ENCODE measurements around the gene RUNDC3A. TPM values are rescaled to one million over a fixed set of nuclear protein-coding genes. Genes with fewer than 3 reads are reported as not detected.
A peak's percentile ranks its signal among the peaks of the same experiment; 100 is the strongest.

The RUNDC3A gene
- 0.28 and 1.0 TPM in 2 replicates for total RNA-seq (2022)
- percentile 9 among the genes with signal in this experiment for Bru-seq, nascent RNA
- BruChase-seq, experiment 1, labeled RNA remaining after a 6-hour chase = percentile 11 among the genes with signal in this experiment
- percentile 11 among the genes with signal in this experiment for BruChase-seq, experiment 2, labeled RNA remaining after a 2-hour chase
- long read RNA-seq = 0 reads

GRCh38 chr17:44308320-44308818, at the start of gene RUNDC3A:
Gene RUNDC3A (plus strand): TSS chr17:44308601. CDS start chr17:44308833, 232 bp downstream.
- peak; percentile 71 for DNase-seq (ENCODE audit: unreplicated experiment)
- no peak for TF ChIP-seq CTCF (IDR thresholded peaks at IDR 0.05; ENCODE audit: unreplicated experiment)
- intact Hi-C loops (cut with micrococcal nuclease) = loop anchor here (5.0 kb wide), 1 partner anchor 71 kb away; no protein-coding TSS in a partner anchor
- Mint-ChIP-seq H3K4me1 (ENCODE audit: insufficient read depth, unreplicated experiment) (peaks cover 10% of the 10 kb centered on the region), H3K9me3 (ENCODE audit: unreplicated experiment) (no peaks in the 10 kb centered on the region), H3K36me3 (ENCODE audit: insufficient read depth, unreplicated experiment) (no peaks in the 10 kb centered on the region), H3K27me3 (ENCODE audit: insufficient read depth, unreplicated experiment) (peaks cover 15% of the 10 kb centered on the region), H3K4me3 (ENCODE audit: unreplicated experiment) (peak within 1 kb of the TSS; percentile 68), H3K27ac (ENCODE audit: low read depth, unreplicated experiment) (no peak within 1 kb of the TSS)
- ChIA-PET POLR2A (interaction anchor here (0.8 to 1.9 kb wide), 2 partner anchors 36 to 88 kb away, joined by 3 to 11 read pairs; partner anchors contain the start of gene UBTF), CTCF (interaction anchor here (0.6 to 1.4 kb wide), 5 partner anchors 50 to 106 kb away, joined by 3 to 4 read pairs (median 3); no protein-coding TSS in a partner anchor)
- BruUV-seq (replicated peaks) = no TSS peak

GRCh38 chr17:44258811-44259351, 49.5 kb upstream of the RUNDC3A start:
- ChIA-PET CTCF (no interaction called here), POLR2A (no interaction called here)
- DNase-seq (ENCODE audit: unreplicated experiment) = no peak
- intact Hi-C loops (cut with micrococcal nuclease) = no loop called here
- no peak for TF ChIP-seq CTCF (IDR thresholded peaks at IDR 0.05; ENCODE audit: unreplicated experiment)
- H3K4me3 Mint-ChIP-seq (ENCODE audit: unreplicated experiment) = no peak overlapping the region
- no peak overlapping the region for H3K27ac Mint-ChIP-seq (ENCODE audit: low read depth, unreplicated experiment)
- no peaks in the 10 kb centered on the region for H3K9me3 Mint-ChIP-seq (ENCODE audit: unreplicated experiment)
- peaks cover 41% of the 10 kb centered on the region for H3K27me3 Mint-ChIP-seq (ENCODE audit: insufficient read depth, unreplicated experiment)
- no peaks in the 10 kb centered on the region for H3K4me1 Mint-ChIP-seq (ENCODE audit: insufficient read depth, unreplicated experiment)
- BruUV-seq (replicated peaks) = no TSS peak
- H3K36me3 Mint-ChIP-seq (ENCODE audit: insufficient read depth, unreplicated experiment) = peaks cover 13% of the 10 kb centered on the region

- Mint-ChIP-seq H3K4me3 (ENCODE audit: unreplicated experiment) (no peak overlapping the region), H3K4me1 (ENCODE audit: insufficient read depth, unreplicated experiment) (no peaks in the 10 kb centered on the region), H3K27ac (ENCODE audit: low read depth, unreplicated experiment) (no peak overlapping the region), H3K27me3 (ENCODE audit: insufficient read depth, unreplicated experiment) (peaks cover 29% of the 10 kb centered on the region), H3K36me3 (ENCODE audit: insufficient read depth, unreplicated experiment) (peaks cover 13% of the 10 kb centered on the region), H3K9me3 (ENCODE audit: unreplicated experiment) (no peaks in the 10 kb centered on the region)
- DNase-seq (ENCODE audit: unreplicated experiment) = no peak
- no TSS peak for BruUV-seq (replicated peaks)
- ChIA-PET POLR2A (no interaction called here), CTCF (no interaction called here)
- intact Hi-C loops (cut with micrococcal nuclease) = no loop called here
- TF ChIP-seq CTCF (IDR thresholded peaks at IDR 0.05; ENCODE audit: unreplicated experiment) = no peak
Observed at GRCh38 chr17:44260296-44260695, 48.1 kb upstream of the RUNDC3A start.

GRCh38 chr17:44262654-44263225, 45.7 kb upstream of the RUNDC3A start:
- no peak overlapping the region for H3K27ac Mint-ChIP-seq (ENCODE audit: low read depth, unreplicated experiment)
- peaks cover 15% of the 10 kb centered on the region for H3K27me3 Mint-ChIP-seq (ENCODE audit: insufficient read depth, unreplicated experiment)
- H3K9me3 Mint-ChIP-seq (ENCODE audit: unreplicated experiment) = no peaks in the 10 kb centered on the region

More at GRCh38 chr17:44262654-44263225, 45.7 kb upstream of the RUNDC3A start:
- no TSS peak for BruUV-seq (replicated peaks)
- TF ChIP-seq CTCF (IDR thresholded peaks at IDR 0.05; ENCODE audit: unreplicated experiment) = no peak
- intact Hi-C loops (cut with micrococcal nuclease) = no loop called here
- no peaks in the 10 kb centered on the region for H3K4me1 Mint-ChIP-seq (ENCODE audit: insufficient read depth, unreplicated experiment)
- ChIA-PET CTCF (interaction anchor here (0.6 kb wide), 1 partner anchor 61 kb away, joined by 3 read pairs; no protein-coding TSS in a partner anchor), POLR2A (interaction anchor here (1.0 kb wide), 1 partner anchor 41 kb away, joined by 4 read pairs; no protein-coding TSS in a partner anchor)
- DNase-seq (ENCODE audit: unreplicated experiment) = no peak
- H3K4me3 Mint-ChIP-seq (ENCODE audit: unreplicated experiment) = no peak overlapping the region
- H3K36me3 Mint-ChIP-seq (ENCODE audit: insufficient read depth, unreplicated experiment) = peaks cover 13% of the 10 kb centered on the region
